Ovary (tissue), 9 donors: ENCODE measurements around the gene BARHL2. TPM values are rescaled to one million over a fixed set of nuclear protein-coding genes. Genes with fewer than 3 reads are reported as not detected.

Experiments
- DNase-seq, 5 donors: peaks; one replicate each; pipeline ENCODE4 v3.0.0-alpha.2; 2019 to 2020
- H3K27ac ChIP-seq, 2 donors: fragments of 200-600 bp; one replicate each; pipeline versions ENCODE4 v1.5.1 to v1.8.0; 2019 to 2022
- H3K27me3 ChIP-seq: fragments of 200-600 bp; one replicate; pipeline ENCODE4 v1.8.0; 2022
- H3K36me3 ChIP-seq: fragments of 200-600 bp; sonication (generic); one replicate; pipeline ENCODE4 v1.5.1; 2019
- H3K4me1 ChIP-seq: one replicate; pipeline ENCODE4 v1.8.1; 2013; ENCODE audit warnings: mild to moderate bottlenecking, moderate library complexity; ENCODE audit not compliant: insufficient read depth
- H3K4me3 ChIP-seq: fragments of 200-600 bp; sonication (generic); one replicate; pipeline ENCODE4 v1.5.1; 2017
- H3K9me3 ChIP-seq, 2 donors: fragments of 200-600 bp in 1 of 2; sonication (generic) in 1 of 2; one replicate each; pipeline versions ENCODE4 v1.5.1 to v1.8.1; 2013 to 2019; ENCODE audit warnings: mild to moderate bottlenecking in 1 of 2, moderate library complexity in 1 of 2
- CTCF ChIP-seq, 3 donors: fragments of 450-650 bp in 2 of 3; fragments of 200-600 bp in 1 of 3; IDR thresholded peaks; one replicate each; pipeline versions ENCODE4 v1.5.1 to v1.8.0; 2016 to 2022; ENCODE audit warnings: antibody characterized with exemption in 3 of 3, mild to moderate bottlenecking in 1 of 3
- EP300 ChIP-seq: sonication (generic); formaldehyde crosslinking; IDR thresholded peaks from one replicate; pipeline ENCODE4 v1.6.1; 2017; ENCODE audit warnings: antibody characterized with exemption
- POLR2A ChIP-seq: fragments of 450-650 bp; IDR thresholded peaks from one replicate; pipeline ENCODE4 v1.6.1; 2017; ENCODE audit warnings: antibody characterized with exemption, mild to moderate bottlenecking, moderate library complexity
- WGBS, 3 donors: extraction: QIAGEN DNeasy Blood & Tissue Kit in 1 of 3; methylation state at CpG; one replicate each; pipeline versions ENCODE4 v1.1.5 to v1.1.7; 2013 to 2017; 5-methylcytosine and 5-hydroxymethylcytosine counted together
- intact Hi-C, 4 donors: fragments of 100-400 bp; cut with DNase I; formaldehyde crosslinking; loops; one replicate each; pipeline versions ENCODE4 v1.11.0 to v1.15.1; 2022 to 2023
- polyA plus RNA-seq, 2 donors: library from polyadenylated mRNA; stranded (reverse); fragments of 200-250 nt in 1 of 2; fragments of 350-450 nt in 1 of 2; fragmentation: Illumina TruSeq in 1 of 2; extraction: RNeasy Lipid Tissue Mini Kit (QIAGEN cat#74804) in 1 of 2; gene quantifications; one replicate each; pipeline ENCODE4 v1.2.3, GENCODE V29; 2013 to 2014
- total RNA-seq, 7 donors: library from RNA; depleted of rRNA in 2 of 7; stranded (reverse); fragments of >200 nt in 2 of 7; fragmentation: NEBNext Ultra II Directional in 3 of 7; extraction: Animal tissue kit (Norgen Biotek cat#: 25700) in 3 of 7; gene quantifications; one replicate each; pipeline versions ENCODE4 v1.1.0 to v1.2.4, GENCODE V29; 2016 to 2023
- donor health status: DM: no; HTN: no; CAD: no; lungs with moderate emphysema.
- donor health status: DM: no; HTN: no; CAD: no.
- donor health status: Bipolar disorder and iron deficiency.
- donor health status: DM: yes; HTN: yes; CAD: no.
- donor health status: DM: no; HTN: no; CAD: no.
- donor health status: DM: yes; HTN: yes; CAD: no.

The BARHL2 gene
- total and polyA plus RNA-seq, 9 donors: not detected

- H3K36me3 ChIP-seq: no peaks in the 10 kb centered on the region
- no peak for DNase-seq
- H3K4me1 ChIP-seq: no peaks in the 10 kb centered on the region
- H3K9me3 ChIP-seq: no peaks in the 10 kb centered on the region
- no peak overlapping the region for H3K4me3 ChIP-seq
- TF ChIP-seq EP300: no peak
- no peak for TF ChIP-seq POLR2A
- TF ChIP-seq CTCF (IDR thresholded peaks at IDR 0.05): no peak
- 86 to 92% (median 88%) methylated on average over 2 of the region's 2 CpGs for WGBS, 3 donors
- intact Hi-C loops: no loop called here
- no peak overlapping the region for H3K27ac ChIP-seq
- no peaks in the 10 kb centered on the region for H3K27me3 ChIP-seq
Measured at GRCh38 chr1:90745972-90746371, 28.9 kb upstream of the BARHL2 start.

- Histone ChIP-seq H3K27me3 (no peaks in the 10 kb centered on the region), H3K4me1 (peaks cover 5% of the 10 kb centered on the region), H3K9me3 (peaks cover 0 to 4% of the 10 kb centered on the region in 2 donors), H3K4me3 (no peak overlapping the region), H3K27ac (no peak overlapping the region), H3K36me3 (no peaks in the 10 kb centered on the region)
- DNase-seq: no peak
- no peak for TF ChIP-seq CTCF (IDR thresholded peaks at IDR 0.05)
- no peak for TF ChIP-seq EP300
- no peak for TF ChIP-seq POLR2A
- intact Hi-C loops: no loop called here
- WGBS, 3 donors: 37 to 40% (median 40%) methylated on average over 3 of the region's 3 CpGs
Measured at GRCh38 chr1:90732136-90732535, 15.0 kb upstream of the BARHL2 start.

- intact Hi-C loops: no loop called here
- Histone ChIP-seq H3K27ac (no peak overlapping the region), H3K4me1 (peaks cover 5% of the 10 kb centered on the region), H3K36me3 (no peaks in the 10 kb centered on the region), H3K9me3 (peaks cover 0 to 6% of the 10 kb centered on the region in 2 donors), H3K27me3 (no peaks in the 10 kb centered on the region), H3K4me3 (no peak overlapping the region)
- no peak for TF ChIP-seq CTCF (IDR thresholded peaks at IDR 0.05)
- TF ChIP-seq POLR2A: no peak
- TF ChIP-seq EP300: no peak
- 41 to 48% (median 42%) methylated on average over 6 of the region's 6 CpGs for WGBS, 3 donors
- no peak for DNase-seq
Measured at GRCh38 chr1:90731382-90732050, 14.4 kb upstream of the BARHL2 start.

DNA sequence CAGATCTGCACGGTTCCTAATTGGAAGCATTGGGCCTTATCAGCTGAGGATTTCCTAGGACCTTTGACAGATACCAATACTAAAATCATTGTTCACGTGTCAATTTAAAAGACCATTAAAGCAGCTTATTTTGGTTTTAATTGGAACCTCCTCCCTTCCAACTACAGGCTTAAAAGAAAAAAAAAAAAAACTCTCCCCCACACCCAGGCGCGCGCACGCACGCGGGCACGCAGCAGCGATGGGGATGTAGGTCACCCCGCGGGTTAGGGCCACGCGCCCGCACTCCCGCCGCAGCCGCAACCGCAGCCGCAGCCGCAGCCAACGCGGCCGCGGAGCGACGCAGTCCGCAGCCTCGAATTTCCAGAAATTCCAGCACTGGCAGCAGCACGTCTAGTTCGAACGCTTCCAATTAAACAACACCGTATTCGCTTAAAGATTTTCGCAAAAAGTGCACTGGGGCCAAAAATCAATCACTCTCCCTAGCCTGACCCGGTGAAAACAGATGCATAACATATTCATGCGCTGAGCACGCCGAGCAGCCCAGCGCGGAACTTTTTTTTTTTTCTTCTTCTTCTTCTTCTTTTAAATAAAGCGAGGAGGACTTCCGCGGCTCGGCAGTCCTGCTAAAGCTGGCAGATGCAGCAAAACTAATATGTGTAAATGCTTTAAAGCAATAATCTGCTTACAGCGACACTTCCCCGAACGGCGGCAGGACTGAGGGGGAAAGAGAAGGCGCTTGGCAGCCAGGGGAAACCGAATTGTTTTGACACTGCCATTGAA is 13.3 kb upstream of the BARHL2 start:
- H3K4me1 ChIP-seq: peaks cover 7% of the 10 kb centered on the region
- DNase-seq: no peak
- intact Hi-C loops: no loop called here
- no peaks in the 10 kb centered on the region for H3K27me3 ChIP-seq
- no peak overlapping the region for H3K27ac ChIP-seq
- TF ChIP-seq CTCF (IDR thresholded peaks at IDR 0.05): no peak
- no peak for TF ChIP-seq POLR2A
- no peak for TF ChIP-seq EP300
- no peaks in the 10 kb centered on the region for H3K36me3 ChIP-seq
- H3K4me3 ChIP-seq: no peak overlapping the region
- H3K9me3 ChIP-seq: peaks cover 0 to 6% of the 10 kb centered on the region in 2 donors
- WGBS, 3 donors: 3 to 5% (median 3%) methylated on average over 51 of the region's 51 CpGs
